IPS-18c (cell line): Measurements from ENCODE around the gene TYK2.
"Not testable (repeated sequence)": the region's sequence is repeated elsewhere in the genome, so short reads cannot be mapped to it uniquely, and the experiment has no call there.

ENCODE experiments used
- H3K4me3 ChIP-seq: 2 replicates; pipeline ENCODE4 v1.7.0; 2013; ENCODE audit warnings: low read depth, mild to moderate bottlenecking, low read length, moderate library complexity; ENCODE audit not compliant: insufficient read depth
- H3K9me3 ChIP-seq: one replicate; pipeline ENCODE4 v1.6.1; 2013; ENCODE audit warnings: mild to moderate bottlenecking, low read length, moderate library complexity; ENCODE audit not compliant: control insufficient read depth, insufficient read depth

The TYK2 gene

GRCh38 chr19:10390652-10391286 is 10.4 kb upstream of the TYK2 start:
- Histone ChIP-seq H3K4me3 (no peak overlapping the region), H3K9me3 (no peaks in the 10 kb centered on the region)

DNA sequence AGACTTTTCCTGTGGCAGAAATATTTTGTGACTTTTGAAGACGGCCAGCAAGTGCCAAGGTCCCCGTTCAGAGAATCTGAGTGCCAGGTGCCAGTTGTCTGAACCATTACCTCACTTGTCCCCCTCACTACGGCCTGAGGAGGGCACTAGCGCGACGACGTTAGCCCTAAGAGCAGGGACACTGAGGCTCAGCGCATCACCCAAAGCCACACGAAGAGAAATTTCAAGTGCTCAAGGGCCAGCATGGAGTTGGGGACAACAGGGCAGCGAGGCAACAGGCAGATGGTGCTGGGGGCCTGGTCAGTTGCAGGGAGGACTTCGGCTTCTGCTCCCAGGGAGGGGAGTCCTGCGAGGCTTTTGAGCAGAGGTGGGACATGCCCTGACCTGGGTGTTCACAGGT is 9.5 kb upstream of the TYK2 start:
- H3K9me3 ChIP-seq = no peaks in the 10 kb centered on the region
- no peak overlapping the region for H3K4me3 ChIP-seq

GRCh38 chr19:10388957-10389356 is 8.6 kb upstream of the TYK2 start:
- Histone ChIP-seq H3K4me3 (no peak overlapping the region), H3K9me3 (no peaks in the 10 kb centered on the region)

- Histone ChIP-seq H3K9me3 (no peaks in the 10 kb centered on the region), H3K4me3 (no peak overlapping the region)
Measured at GRCh38 chr19:10384580-10384979, 4.2 kb upstream of the TYK2 start.

- H3K4me3 ChIP-seq, H3K9me3 ChIP-seq: not testable (repeated sequence)
Measured at GRCh38 chr19:10383223-10383499, 2.8 kb upstream of the TYK2 start.

- H3K4me3 ChIP-seq = peak overlapping the region; percentile 85
- no peaks in the 10 kb centered on the region for H3K9me3 ChIP-seq
Measured at GRCh38 chr19:10379880-10380312, 476 bp downstream of the TYK2 start.

- H3K4me3 ChIP-seq = no peak overlapping the region
- H3K9me3 ChIP-seq = no peaks in the 10 kb centered on the region
Measured at GRCh38 chr19:10378124-10378523, 2.2 kb downstream of the TYK2 start.

DNA sequence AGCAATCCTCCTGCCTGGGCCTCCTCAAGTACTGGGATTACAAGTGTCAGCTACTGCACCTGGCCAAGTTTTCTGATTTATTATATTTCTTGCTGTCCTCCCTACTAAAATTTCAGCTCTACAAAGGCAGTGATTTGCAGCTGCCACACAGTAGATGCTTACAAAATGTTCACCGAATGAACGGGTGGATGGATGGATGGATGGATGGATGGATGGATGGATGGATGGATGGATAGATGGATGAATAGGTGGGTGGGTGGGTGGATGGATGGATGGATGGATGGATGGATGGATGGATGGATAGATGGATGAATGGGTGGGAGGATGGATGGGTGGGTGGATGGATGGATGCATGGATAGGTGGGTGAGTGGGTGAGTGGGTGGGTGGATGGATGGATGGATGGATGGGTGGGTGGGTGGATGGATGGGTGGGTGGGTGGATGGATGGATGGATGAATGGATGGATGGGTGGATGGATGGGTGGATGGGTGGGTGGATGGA is 3.2 kb downstream of the TYK2 start:
- H3K9me3 ChIP-seq = not testable (repeated sequence)

DNA sequence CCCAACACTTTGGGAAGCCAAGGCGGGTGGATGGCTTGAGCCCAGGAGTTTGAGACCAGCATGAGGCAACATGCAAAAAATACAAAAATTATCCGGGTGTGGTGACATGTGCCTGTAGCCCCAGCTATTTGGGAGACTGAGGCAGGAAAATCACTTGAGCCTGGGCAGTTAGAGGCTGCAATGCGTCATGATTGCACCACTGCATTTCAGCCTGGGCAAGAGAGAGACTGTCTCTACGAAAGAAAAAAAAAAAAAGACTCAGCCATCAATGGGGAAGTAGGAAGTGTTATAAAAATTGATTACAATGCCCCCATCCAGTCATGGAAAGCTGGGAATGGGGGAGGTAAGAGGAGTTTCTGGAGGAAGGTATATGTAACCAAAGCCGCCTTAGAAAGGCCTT is 5.4 kb downstream of the TYK2 start:
- H3K4me3 ChIP-seq = no peak overlapping the region
- H3K9me3 ChIP-seq = no peaks in the 10 kb centered on the region

More for the DNA sequence above, 3.2 kb downstream of the TYK2 start:
- H3K4me3 ChIP-seq = not testable (repeated sequence)

- Histone ChIP-seq H3K9me3 (no peaks in the 10 kb centered on the region), H3K4me3 (no peak overlapping the region)
Measured at GRCh38 chr19:10372690-10373089, 7.7 kb downstream of the TYK2 start.

DNA sequence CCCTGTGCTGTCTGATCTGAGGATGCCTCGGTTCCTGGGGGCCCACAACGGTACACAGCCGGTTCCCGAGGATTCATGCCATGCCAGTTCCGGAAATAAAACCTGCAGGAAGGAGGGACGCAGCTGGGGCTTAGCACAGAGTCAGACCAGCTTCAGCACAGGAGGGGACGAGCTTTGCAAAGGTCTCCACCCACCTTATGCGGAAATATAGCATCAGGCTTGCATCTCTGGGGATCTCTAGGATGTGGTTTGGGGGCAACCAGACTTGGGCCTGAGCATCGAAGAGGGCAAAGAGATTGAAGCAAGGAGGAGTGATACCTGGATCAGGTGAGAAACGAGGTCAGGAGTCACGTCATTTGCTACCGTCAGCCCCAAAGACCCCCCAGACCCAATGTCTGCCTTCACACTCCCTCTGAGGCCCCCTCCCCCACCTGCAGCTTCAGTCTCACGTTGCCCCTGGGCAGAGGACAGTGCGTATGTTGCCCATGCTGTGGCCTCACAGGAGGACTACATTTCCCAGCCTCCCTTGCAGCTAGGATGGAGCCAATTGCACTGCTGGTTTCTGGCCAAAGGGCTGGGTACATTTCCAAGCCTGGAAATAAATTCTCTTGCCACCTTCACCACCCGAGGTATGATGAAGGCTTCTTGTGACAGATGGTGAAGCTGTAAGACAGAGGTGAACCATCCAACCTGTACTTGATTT is 12.1 kb downstream of the TYK2 start:
- Histone ChIP-seq H3K9me3 (no peaks in the 10 kb centered on the region), H3K4me3 (no peak overlapping the region)

DNA sequence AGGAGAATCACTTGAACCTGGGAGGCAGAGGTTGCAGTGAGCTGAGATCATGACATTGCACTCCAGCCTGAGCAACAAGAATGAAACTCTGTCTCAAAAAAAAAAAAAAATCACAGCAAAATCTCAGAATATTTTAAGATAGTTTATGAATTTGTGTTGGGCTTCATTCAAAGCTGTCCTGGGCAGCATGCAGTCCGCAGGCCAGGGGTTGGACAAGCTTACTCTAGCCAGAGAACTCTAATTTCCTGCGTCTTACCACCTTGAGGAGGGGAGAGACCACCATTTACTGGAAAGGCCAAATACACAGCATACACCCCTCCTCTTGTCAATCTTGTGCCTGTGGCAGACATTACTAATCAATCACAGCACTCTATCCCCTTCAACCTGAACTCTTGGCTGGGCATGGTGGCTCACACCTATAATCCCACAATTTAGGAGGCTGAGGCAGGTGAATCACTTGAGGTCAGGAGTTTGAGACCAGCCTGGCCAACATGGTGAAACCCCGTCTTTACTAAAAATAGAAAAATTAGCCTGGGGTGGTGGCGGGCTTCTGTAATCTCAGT is 13.3 kb downstream of the TYK2 start:
- H3K9me3 ChIP-seq, H3K4me3 ChIP-seq: not testable (repeated sequence)

GRCh38 chr19:10365518-10365917 is 14.9 kb downstream of the TYK2 start:
- Histone ChIP-seq H3K9me3 (no peaks in the 10 kb centered on the region), H3K4me3 (no peak overlapping the region)

GRCh38 chr19:10364644-10365043 is 15.7 kb downstream of the TYK2 start:
- H3K9me3 ChIP-seq = no peaks in the 10 kb centered on the region
- no peak overlapping the region for H3K4me3 ChIP-seq

DNA sequence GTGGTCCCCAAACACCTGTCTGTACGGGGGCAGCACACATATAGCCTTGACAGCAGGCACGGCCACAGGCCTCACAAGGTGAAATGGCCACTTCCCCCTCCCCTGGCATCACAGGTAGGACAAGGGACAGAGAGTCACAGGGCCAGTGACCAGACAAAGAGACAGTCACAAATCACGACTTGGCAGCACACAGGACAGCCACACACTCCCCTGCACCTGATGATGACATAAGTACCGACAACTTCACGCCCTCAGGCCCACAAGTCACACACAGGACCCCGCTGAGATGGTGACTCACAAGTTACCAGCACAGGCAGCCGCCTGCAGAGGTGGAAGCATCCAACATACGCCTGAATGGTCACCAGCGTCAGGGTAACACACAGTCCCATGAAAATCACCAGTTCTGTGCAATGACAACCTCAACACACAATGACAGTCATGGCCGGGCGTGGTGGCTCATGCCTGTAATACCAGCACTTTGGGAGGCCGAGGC is 16.5 kb downstream of the TYK2 start:
- H3K4me3 ChIP-seq = no peak overlapping the region
- H3K9me3 ChIP-seq = no peaks in the 10 kb centered on the region

- Histone ChIP-seq H3K9me3 (no peaks in the 10 kb centered on the region), H3K4me3 (no peak overlapping the region)
Measured at GRCh38 chr19:10362259-10362658, 18.1 kb downstream of the TYK2 start.

GRCh38 chr19:10361569-10362011 is 18.8 kb downstream of the TYK2 start:
- Histone ChIP-seq H3K4me3 (no peak overlapping the region), H3K9me3 (no peaks in the 10 kb centered on the region)

- Histone ChIP-seq H3K9me3 (no peaks in the 10 kb centered on the region), H3K4me3 (no peak overlapping the region)
Measured at GRCh38 chr19:10356431-10356830, 23.9 kb downstream of the TYK2 start.
